HG03439 (cell line): ENCODE measurements around the gene SRPK1.

ENCODE experiments used
- ATAC-seq: cut with Tn5 transposase; IDR thresholded peaks from one replicate; pipeline ENCODE4 v1.9.1; 2021; ENCODE audit warnings: mild to moderate bottlenecking, moderate library complexity; ENCODE audit not compliant: unreplicated experiment

SRPK1 gene

GRCh38 chr6:35786810-35787209 is 134.1 kb downstream of the SRPK1 start:
- no peak for ATAC-seq

GRCh38 chr6:35786272-35786671 is 134.6 kb downstream of the SRPK1 start:
- no peak for ATAC-seq

- no peak for ATAC-seq
Measured at GRCh38 chr6:35784200-35784599, 136.7 kb downstream of the SRPK1 start.
